HL-60 (cell line): ENCODE measurements around the gene KCNMA1.

Experiments used
- DNase-seq, 2 experiments: peaks; one replicate each; pipeline ENCODE4 v3.0.0-alpha.2; 2010 to 2020; ENCODE audit warnings: low read depth in 1 of 2, low spot score in 1 of 2
- H3K27ac ChIP-seq: fragments of 250-450 bp; sonication (Bioruptor Pico); replicated peaks from 2 replicates; pipeline ENCODE4 v1.5.1; 2020; ENCODE audit warnings: mild to moderate bottlenecking, moderate library complexity
- H3K27me3 ChIP-seq: fragments of 250-450 bp; sonication (Bioruptor Pico); 2 replicates; pipeline ENCODE4 v1.5.1; 2021; ENCODE audit warnings: mild to moderate bottlenecking, moderate library complexity; ENCODE audit not compliant: insufficient read depth, poor library complexity, severe bottlenecking
- H3K4me3 ChIP-seq: replicated peaks from 2 replicates; pipeline ENCODE4 v1.5.1; 2011; ENCODE audit warnings: mild to moderate bottlenecking, control low read depth, low read length; ENCODE audit not compliant: insufficient read depth
- GABPA ChIP-seq: IDR thresholded peaks from 2 replicates; pipeline ENCODE4 v1.6.1; 2012; ENCODE audit warnings: low read depth
- POLR2AphosphoS5 ChIP-seq: IDR thresholded peaks from 2 replicates; pipeline ENCODE4 v1.6.1; 2012; ENCODE audit warnings: low read depth
- SPI1 ChIP-seq: IDR thresholded peaks from 2 replicates; pipeline ENCODE4 v1.6.1; 2012; ENCODE audit warnings: low read depth, mild to moderate bottlenecking, borderline replicate concordance
- TF ChIP-seq, protein P1 (sequence below): IDR thresholded peaks from one replicate; pipeline ENCODE4 v1.5.1; 2011; ENCODE audit warnings: low read length, control low read depth, inconsistent platforms; ENCODE audit not compliant: insufficient read depth
- TF ChIP-seq, protein P2 (sequence below): IDR thresholded peaks from 2 replicates; pipeline ENCODE4 v1.6.1; 2012; ENCODE audit warnings: low read depth; ENCODE audit not compliant: insufficient replicate concordance

The KCNMA1 gene

DNA sequence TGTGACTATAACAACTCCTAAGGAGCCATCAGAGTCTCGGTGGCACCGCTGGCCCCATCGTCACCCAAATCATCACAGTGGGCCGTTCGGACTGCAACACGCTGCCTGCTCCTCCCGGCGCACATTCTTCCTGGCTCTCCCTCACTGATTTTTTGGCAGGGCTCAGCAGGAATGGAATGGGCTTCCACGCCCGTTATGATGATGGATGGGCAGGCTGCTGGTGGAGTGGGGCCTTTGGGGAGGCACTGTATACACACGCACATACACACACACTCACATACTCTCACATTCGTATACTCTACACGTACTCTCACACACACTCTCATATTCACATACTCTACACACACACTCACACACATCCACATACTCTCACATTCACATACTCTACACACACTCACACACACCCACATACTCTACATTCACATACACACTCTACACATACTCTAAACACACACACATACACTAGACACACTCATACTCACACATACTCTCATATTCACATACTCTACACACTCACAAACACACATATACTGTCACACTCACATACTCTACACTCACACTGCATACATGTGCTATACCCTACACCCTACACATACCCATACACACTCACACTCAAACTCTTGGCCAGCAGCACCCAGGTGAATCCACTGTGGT, 99.8 kb downstream of the KCNMA1 start:
- DNase-seq, result no peak
- H3K4me3 ChIP-seq, result no peak overlapping the region
- H3K27ac ChIP-seq, result no peak overlapping the region
- H3K27me3 ChIP-seq, result no peaks in the 10 kb centered on the region
- TF ChIP-seq, protein P1, sequence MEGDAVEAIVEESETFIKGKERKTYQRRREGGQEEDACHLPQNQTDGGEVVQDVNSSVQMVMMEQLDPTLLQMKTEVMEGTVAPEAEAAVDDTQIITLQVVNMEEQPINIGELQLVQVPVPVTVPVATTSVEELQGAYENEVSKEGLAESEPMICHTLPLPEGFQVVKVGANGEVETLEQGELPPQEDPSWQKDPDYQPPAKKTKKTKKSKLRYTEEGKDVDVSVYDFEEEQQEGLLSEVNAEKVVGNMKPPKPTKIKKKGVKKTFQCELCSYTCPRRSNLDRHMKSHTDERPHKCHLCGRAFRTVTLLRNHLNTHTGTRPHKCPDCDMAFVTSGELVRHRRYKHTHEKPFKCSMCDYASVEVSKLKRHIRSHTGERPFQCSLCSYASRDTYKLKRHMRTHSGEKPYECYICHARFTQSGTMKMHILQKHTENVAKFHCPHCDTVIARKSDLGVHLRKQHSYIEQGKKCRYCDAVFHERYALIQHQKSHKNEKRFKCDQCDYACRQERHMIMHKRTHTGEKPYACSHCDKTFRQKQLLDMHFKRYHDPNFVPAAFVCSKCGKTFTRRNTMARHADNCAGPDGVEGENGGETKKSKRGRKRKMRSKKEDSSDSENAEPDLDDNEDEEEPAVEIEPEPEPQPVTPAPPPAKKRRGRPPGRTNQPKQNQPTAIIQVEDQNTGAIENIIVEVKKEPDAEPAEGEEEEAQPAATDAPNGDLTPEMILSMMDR, result no peak
- TF ChIP-seq POLR2AphosphoS5, result no peak
- no peak for TF ChIP-seq SPI1
- no peak for TF ChIP-seq GABPA
- TF ChIP-seq, protein P2, sequence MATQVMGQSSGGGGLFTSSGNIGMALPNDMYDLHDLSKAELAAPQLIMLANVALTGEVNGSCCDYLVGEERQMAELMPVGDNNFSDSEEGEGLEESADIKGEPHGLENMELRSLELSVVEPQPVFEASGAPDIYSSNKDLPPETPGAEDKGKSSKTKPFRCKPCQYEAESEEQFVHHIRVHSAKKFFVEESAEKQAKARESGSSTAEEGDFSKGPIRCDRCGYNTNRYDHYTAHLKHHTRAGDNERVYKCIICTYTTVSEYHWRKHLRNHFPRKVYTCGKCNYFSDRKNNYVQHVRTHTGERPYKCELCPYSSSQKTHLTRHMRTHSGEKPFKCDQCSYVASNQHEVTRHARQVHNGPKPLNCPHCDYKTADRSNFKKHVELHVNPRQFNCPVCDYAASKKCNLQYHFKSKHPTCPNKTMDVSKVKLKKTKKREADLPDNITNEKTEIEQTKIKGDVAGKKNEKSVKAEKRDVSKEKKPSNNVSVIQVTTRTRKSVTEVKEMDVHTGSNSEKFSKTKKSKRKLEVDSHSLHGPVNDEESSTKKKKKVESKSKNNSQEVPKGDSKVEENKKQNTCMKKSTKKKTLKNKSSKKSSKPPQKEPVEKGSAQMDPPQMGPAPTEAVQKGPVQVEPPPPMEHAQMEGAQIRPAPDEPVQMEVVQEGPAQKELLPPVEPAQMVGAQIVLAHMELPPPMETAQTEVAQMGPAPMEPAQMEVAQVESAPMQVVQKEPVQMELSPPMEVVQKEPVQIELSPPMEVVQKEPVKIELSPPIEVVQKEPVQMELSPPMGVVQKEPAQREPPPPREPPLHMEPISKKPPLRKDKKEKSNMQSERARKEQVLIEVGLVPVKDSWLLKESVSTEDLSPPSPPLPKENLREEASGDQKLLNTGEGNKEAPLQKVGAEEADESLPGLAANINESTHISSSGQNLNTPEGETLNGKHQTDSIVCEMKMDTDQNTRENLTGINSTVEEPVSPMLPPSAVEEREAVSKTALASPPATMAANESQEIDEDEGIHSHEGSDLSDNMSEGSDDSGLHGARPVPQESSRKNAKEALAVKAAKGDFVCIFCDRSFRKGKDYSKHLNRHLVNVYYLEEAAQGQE, result no peak

DNA sequence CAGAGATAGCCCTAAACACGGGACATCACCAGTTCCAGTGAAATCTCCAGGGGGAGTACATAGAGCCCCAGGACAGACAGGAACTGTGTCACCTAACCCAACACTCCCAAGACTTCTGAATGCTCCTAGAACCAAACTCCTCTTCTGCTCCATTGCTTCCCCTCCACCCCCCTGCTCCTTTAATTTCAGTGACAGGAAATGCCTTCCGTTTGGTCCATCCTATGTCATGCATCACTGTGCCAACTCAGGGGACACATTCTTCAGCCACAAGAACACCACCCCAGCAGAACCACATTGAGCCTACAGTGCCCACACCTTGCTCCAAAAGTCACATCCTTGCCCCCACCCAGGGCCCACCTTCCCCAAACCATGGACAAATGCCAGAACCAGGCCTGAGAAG, 100.5 kb downstream of the KCNMA1 start:
- DNase-seq, result no peak
- H3K27me3 ChIP-seq, result no peaks in the 10 kb centered on the region
- TF ChIP-seq, protein P2, result no peak
- TF ChIP-seq, protein P1, result no peak
- H3K27ac ChIP-seq, result no peak overlapping the region
- H3K4me3 ChIP-seq, result no peak overlapping the region

DNA sequence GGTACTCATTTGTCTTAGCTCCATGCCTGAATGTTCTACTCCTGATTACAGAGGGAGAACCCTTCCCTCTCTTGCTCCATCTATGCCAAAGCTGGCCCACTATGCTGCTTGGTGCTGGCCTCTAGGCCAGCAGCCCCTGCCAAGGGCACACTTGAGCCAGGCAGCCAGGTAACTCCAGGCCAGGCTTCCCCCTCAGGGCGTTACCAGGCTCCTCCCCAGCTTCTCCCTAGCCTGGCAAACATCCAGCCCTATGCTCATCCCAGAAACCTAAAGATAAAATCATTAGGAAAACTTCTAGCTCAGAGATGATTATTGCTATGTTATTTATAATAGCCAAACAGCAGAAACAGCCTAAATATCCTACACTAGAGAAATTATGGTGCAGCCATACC, 103.7 kb downstream of the KCNMA1 start:
- TF ChIP-seq, protein P1, result no peak
- TF ChIP-seq, protein P2, result no peak
- TF ChIP-seq GABPA (no peak), SPI1 (no peak), POLR2AphosphoS5 (no peak)
- no peaks in the 10 kb centered on the region for H3K27me3 ChIP-seq
- no peak overlapping the region for H3K27ac ChIP-seq
- no peak overlapping the region for H3K4me3 ChIP-seq
- DNase-seq, result no peak
